ENCODE measurements around the gene ZNF282.

The ZNF282 gene

DNA sequence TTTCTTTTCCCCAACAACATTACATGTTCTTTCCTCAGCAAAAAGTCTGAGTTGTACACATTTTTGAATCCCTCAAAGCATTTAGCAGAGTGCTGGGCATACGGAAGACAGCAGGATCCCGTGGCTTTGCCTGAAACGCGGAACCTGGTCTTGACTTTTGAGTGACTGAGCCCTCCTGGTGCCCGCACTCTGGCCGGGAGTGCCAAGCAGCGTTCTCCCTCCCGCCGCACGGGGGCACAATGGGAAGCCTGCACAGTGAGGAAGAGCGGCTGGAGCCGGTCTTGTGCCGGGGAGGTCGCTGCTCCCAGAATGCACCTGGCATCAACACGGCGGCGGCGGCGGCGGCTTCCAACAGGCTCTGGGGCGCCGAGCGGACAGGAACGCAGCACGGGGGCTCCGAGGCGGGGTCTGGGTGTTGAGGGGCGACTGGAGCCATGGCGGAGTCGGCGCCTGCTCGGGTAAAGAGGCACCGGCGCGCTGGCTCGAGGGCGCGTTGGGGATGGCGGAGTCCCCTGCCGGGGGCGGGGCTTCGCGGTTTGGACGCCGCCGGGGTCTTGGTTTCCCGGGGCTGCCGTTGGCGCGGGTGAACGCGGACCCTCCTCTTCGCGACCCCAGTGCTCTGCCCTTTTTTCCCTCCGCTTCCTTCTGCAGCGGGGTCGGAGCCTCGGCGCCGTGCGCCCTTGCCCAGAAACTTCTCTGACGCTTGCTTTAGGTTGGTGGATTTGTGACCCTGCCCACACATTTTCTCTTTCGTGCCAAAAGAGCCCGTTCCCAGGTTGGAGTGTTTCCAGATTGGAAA is 44.2 kb downstream of the ZNF282 start, which contains the start of gene ZNF212 (continued):
- TF ChIP-seq ZNF514 (tag by site-specific recombination; IDR thresholded peaks at IDR 0.05) (no peak), MYNN (tag by site-specific recombination; IDR thresholded peaks at IDR 0.05; ENCODE audit: borderline replicate concordance) (no peak), ZNF211 (tag by site-specific recombination; IDR thresholded peaks at IDR 0.05; ENCODE audit: low read depth) (no peak), FEZF1 (tag by site-specific recombination; IDR thresholded peaks at IDR 0.05) (no peak), ZNF404 (tag by site-specific recombination; IDR thresholded peaks at IDR 0.05) (no peak), ZNF626 (tag by site-specific recombination; IDR thresholded peaks at IDR 0.05) (no peak), ZNF112 (tag by site-specific recombination; IDR thresholded peaks at IDR 0.05) (no peak), ZNF132 (tag by site-specific recombination; IDR thresholded peaks at IDR 0.05; ENCODE audit: borderline replicate concordance) (no peak), ZNF776 (tag by site-specific recombination; IDR thresholded peaks at IDR 0.05; ENCODE audit: borderline replicate concordance) (no peak), ZNF133 (tag by site-specific recombination; IDR thresholded peaks at IDR 0.05) (no peak), ZNF843 (tag by site-specific recombination; IDR thresholded peaks at IDR 0.05) (peak; percentile 75), ZNF529 (tag by site-specific recombination; IDR thresholded peaks at IDR 0.05; ENCODE audit: insufficient replicate concordance) (no peak), RBAK (tag by site-specific recombination; IDR thresholded peaks at IDR 0.05) (no peak), ZNF175 (tag by site-specific recombination; IDR thresholded peaks at IDR 0.05) (no peak), ZNF155 (tag by site-specific recombination; IDR thresholded peaks at IDR 0.05) (no peak), ZEB2 (tag by site-specific recombination; IDR thresholded peaks at IDR 0.05) (peak; percentile 89), GFI1B (tag by site-specific recombination; IDR thresholded peaks at IDR 0.05) (no peak), MEIS1 (CRISPR knock-in tag; IDR thresholded peaks at IDR 0.05; ENCODE audit: borderline replicate concordance) (no peak), ZSCAN23 (tag by site-specific recombination; IDR thresholded peaks at IDR 0.05) (peak; percentile 61; the same call in 1 of the 2 replicates), ZNF221 (tag by site-specific recombination; IDR thresholded peaks at IDR 0.05; ENCODE audit: borderline replicate concordance) (no peak), ZNF146 (tag by site-specific recombination; IDR thresholded peaks at IDR 0.05) (no peak; the same call in 1 of the 2 replicates), ZBTB48 (tag by site-specific recombination; IDR thresholded peaks at IDR 0.05) (peak; percentile 53; the same call in 1 of the 2 replicates), ZNF837 (tag by site-specific recombination; IDR thresholded peaks at IDR 0.05) (no peak), ZNF138 (tag by site-specific recombination; IDR thresholded peaks at IDR 0.05; ENCODE audit: borderline replicate concordance) (no peak), ZNF48 (tag by site-specific recombination; IDR thresholded peaks at IDR 0.05) (no peak), ZNF302 (tag by site-specific recombination; IDR thresholded peaks at IDR 0.05; ENCODE audit: low read depth) (no peak), ZBTB8A (tag by site-specific recombination; IDR thresholded peaks at IDR 0.05) (peak; percentile 85), SP3 (tag by site-specific recombination; IDR thresholded peaks at IDR 0.05) (peak; percentile 85), ZNF16 (tag by site-specific recombination; IDR thresholded peaks at IDR 0.05; ENCODE audit: low read depth) (no peak), GLIS2 (tag by site-specific recombination; IDR thresholded peaks at IDR 0.05) (peak; percentile 93)
- TF ChIP-seq, protein P1, sequence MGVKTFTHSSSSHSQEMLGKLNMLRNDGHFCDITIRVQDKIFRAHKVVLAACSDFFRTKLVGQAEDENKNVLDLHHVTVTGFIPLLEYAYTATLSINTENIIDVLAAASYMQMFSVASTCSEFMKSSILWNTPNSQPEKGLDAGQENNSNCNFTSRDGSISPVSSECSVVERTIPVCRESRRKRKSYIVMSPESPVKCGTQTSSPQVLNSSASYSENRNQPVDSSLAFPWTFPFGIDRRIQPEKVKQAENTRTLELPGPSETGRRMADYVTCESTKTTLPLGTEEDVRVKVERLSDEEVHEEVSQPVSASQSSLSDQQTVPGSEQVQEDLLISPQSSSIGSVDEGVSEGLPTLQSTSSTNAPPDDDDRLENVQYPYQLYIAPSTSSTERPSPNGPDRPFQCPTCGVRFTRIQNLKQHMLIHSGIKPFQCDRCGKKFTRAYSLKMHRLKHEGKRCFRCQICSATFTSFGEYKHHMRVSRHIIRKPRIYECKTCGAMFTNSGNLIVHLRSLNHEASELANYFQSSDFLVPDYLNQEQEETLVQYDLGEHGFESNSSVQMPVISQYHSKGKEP (tag by site-specific recombination; IDR thresholded peaks at IDR 0.05), result 0 out of 2 replicates have a peak, but pooled peaks have one; percentile 49
- TF ChIP-seq, protein P2, sequence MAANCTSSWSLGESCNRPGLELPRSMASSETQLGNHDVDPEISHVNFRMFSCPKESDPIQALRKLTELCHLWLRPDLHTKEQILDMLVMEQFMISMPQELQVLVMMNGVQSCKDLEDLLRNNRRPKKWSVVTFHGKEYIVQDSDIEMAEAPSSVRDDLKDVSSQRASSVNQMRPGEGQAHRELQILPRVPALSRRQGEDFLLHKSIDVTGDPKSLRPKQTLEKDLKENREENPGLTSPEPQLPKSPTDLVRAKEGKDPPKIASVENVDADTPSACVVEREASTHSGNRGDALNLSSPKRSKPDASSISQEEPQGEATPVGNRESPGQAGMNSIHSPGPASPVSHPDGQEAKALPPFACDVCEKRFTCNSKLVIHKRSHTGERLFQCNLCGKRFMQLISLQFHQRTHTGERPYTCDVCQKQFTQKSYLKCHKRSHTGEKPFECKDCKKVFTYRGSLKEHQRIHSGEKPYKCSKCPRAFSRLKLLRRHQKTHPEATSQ (tag by site-specific recombination; IDR thresholded peaks at IDR 0.05), result peak; percentile 45; the same call in 1 of the 2 replicates
- TF ChIP-seq, protein P3, sequence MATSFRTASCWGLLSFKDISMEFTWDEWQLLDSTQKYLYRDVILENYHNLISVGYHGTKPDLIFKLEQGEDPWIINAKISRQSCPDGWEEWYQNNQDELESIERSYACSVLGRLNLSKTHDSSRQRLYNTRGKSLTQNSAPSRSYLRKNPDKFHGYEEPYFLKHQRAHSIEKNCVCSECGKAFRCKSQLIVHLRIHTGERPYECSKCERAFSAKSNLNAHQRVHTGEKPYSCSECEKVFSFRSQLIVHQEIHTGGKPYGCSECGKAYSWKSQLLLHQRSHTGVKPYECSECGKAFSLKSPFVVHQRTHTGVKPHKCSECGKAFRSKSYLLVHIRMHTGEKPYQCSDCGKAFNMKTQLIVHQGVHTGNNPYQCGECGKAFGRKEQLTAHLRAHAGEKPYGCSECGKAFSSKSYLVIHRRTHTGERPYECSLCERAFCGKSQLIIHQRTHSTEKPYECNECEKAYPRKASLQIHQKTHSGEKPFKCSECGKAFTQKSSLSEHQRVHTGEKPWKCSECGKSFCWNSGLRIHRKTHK (tag by site-specific recombination; IDR thresholded peaks at IDR 0.05), result no peak
- TF ChIP-seq, protein P4, sequence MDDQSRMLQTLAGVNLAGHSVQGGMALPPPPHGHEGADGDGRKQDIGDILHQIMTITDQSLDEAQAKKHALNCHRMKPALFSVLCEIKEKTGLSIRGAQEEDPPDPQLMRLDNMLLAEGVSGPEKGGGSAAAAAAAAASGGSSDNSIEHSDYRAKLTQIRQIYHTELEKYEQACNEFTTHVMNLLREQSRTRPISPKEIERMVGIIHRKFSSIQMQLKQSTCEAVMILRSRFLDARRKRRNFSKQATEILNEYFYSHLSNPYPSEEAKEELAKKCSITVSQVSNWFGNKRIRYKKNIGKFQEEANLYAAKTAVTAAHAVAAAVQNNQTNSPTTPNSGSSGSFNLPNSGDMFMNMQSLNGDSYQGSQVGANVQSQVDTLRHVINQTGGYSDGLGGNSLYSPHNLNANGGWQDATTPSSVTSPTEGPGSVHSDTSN (CRISPR knock-in tag; IDR thresholded peaks at IDR 0.05), result peak; percentile 83; the same call in 1 of the 2 replicates

All from HEK293 (cell line).